NT2/D1 (cell line): Measurements from ENCODE around the gene PRADC1.
"Not testable (repeated sequence)": the region's sequence is repeated elsewhere in the genome, so short reads cannot be mapped to it uniquely, and the experiment has no call there.

Experiments
- DNase-seq: peaks from one replicate; pipeline ENCODE4 v3.0.0-alpha.2; 2011; ENCODE audit warnings: low read depth, low spot score
- H3K27me3 ChIP-seq: 2 replicates; pipeline ENCODE4 v1.6.0; 2011; ENCODE audit warnings: mild to moderate bottlenecking; ENCODE audit not compliant: insufficient read length, insufficient read depth
- H3K36me3 ChIP-seq: 2 replicates; pipeline ENCODE4 v1.6.1; 2011; ENCODE audit warnings: mild to moderate bottlenecking, low read length, mixed read lengths; ENCODE audit not compliant: insufficient read depth, insufficient read length
- H3K4me1 ChIP-seq: 2 replicates; pipeline ENCODE4 v1.5.1; 2011; ENCODE audit not compliant: insufficient read depth, insufficient read length
- H3K4me3 ChIP-seq: 2 replicates; pipeline ENCODE4 v1.5.1; 2011; ENCODE audit warnings: low read depth; ENCODE audit not compliant: insufficient read length
- H3K9ac ChIP-seq: 2 replicates; pipeline ENCODE4 v1.6.0; 2011; ENCODE audit warnings: low read depth; ENCODE audit not compliant: insufficient read length
- H3K9me3 ChIP-seq: 2 replicates; pipeline ENCODE4 v1.5.1; 2011; ENCODE audit warnings: mild to moderate bottlenecking, low read length; ENCODE audit not compliant: insufficient read depth
- SUZ12 ChIP-seq: IDR thresholded peaks from 2 replicates; pipeline ENCODE4 v1.6.1; 2011; ENCODE audit not compliant: insufficient read length, insufficient read depth; ENCODE audit errors: extremely low read depth
- YY1 ChIP-seq: IDR thresholded peaks from 2 replicates; pipeline ENCODE4 v1.6.1; 2011; ENCODE audit not compliant: insufficient read length, insufficient read depth
- ZNF274 ChIP-seq: IDR thresholded peaks from 2 replicates; pipeline ENCODE4 v1.6.1; 2011; ENCODE audit warnings: mild to moderate bottlenecking, low read depth, low read length

The PRADC1 gene

DNA sequence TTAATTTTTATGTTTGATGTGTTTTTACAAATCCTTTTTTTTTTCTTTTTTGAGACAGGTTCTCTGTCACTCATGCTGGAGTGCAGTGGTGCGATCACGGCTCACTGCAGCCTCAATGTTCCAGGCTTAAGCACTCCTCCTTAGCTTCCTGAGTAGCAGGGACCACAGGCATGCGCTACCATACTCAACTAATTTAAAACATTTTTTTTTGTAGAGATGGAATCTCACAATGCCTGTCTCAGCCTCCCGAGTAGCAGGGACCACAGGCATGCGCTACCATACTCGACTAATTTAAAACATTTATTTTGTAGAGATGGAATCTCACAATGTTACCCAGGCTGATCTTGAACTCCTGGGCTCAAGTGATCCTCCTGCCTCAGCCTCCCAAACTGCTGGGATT is 27.4 kb downstream of the PRADC1 start:
- Histone ChIP-seq H3K36me3 (no peaks in the 10 kb centered on the region), H3K9me3 (no peaks in the 10 kb centered on the region), H3K9ac (no peak overlapping the region), H3K27me3 (peaks cover 33% of the 10 kb centered on the region), H3K4me3 (no peak overlapping the region), H3K4me1 (no peaks in the 10 kb centered on the region)
- TF ChIP-seq SUZ12 (no peak), ZNF274 (no peak), YY1 (no peak)
- no peak for DNase-seq

DNA sequence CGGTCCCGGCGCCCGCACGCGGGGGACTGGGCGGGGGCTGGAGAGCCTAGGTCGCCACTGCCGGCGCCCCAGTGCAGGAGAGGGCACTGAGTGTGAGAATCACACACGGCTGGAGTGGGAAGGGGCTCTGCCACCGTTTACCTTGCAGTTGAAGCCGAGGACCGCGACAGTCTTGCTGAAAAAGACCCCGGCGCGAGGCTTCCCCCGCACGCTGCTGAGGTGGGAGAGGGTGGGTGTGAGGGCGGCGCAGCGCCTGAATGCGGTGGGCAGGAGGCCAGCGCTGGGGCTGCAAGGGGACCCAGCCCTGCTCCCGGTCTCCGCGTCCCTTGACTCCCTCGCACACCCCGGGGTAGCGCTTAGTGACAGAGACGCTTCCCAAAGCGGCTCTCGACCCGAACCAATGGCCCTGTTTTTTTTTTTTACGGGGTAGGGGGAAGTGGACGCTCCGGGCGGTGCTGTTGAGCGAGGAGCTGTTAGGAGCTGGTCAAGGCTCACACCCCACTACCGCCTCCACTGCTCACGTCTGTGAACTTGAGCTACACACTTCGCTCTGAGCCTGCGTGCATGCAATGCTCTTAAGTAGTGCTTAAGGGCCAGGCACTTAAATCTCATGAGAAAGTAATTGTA is 29.9 kb downstream of the PRADC1 start:
- Histone ChIP-seq H3K4me3 (peak overlapping the region; percentile 42), H3K27me3 (peaks cover 35% of the 10 kb centered on the region), H3K9ac (peak overlapping the region; percentile 61), H3K9me3 (no peaks in the 10 kb centered on the region), H3K4me1 (no peaks in the 10 kb centered on the region), H3K36me3 (no peaks in the 10 kb centered on the region)
- TF ChIP-seq YY1 (no peak), SUZ12 (no peak), ZNF274 (no peak)
- DNase-seq = no peak

DNA sequence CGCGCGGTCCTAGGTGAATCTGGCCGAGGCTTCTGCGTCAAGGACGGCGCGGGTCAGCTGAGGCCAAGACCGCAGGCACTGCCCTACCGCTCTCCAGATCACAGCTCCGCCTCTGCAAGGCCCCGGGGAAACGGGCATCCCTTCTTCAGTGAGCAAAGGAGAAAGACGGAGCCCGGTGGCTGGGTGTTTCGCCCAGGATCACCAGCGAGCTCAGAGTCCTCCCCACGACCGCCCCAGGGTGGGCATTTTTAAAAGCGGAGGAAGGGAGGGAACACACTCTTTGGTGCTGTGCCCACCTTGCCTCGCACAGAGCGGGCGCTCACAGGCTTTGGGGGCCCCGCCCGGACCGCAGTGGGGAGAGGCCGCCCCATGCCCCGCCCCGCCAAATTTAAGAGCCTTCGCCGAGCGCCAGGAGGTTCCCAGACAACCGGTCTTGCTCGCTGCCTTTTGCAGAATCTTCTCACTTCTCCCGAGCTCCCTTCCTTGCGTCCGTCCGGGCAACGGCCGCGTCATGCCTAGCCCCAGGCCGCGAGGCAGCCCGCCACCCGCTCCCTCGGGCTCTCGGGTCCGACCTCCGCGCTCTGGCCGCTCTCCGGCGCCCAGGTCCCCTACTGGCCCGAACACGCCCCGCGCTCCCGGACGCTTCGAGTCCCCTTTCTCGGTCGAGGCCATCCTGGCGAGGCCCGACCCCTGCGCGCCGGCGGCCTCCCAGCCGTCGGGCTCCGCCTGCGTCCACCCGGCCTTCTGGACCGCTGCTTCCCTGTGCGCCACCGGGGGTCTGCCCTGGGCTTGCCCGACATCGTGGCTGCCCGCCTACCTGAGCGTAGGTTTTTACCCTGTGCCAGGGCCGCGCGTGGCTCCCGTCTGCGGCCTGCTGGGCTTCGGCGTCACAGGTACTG is 30.6 kb downstream of the PRADC1 start, which contains the start of gene NOTO:
NOTO (plus strand) TSS at position 419 of the 899 bp plus-strand sequence; CDS start at position 512, 93 bp downstream.
- Histone ChIP-seq H3K36me3 (no peaks in the 10 kb centered on the region), H3K4me3 (peak within 1 kb of the TSS; percentile 42)
- DNase-seq = no peak

DNA sequence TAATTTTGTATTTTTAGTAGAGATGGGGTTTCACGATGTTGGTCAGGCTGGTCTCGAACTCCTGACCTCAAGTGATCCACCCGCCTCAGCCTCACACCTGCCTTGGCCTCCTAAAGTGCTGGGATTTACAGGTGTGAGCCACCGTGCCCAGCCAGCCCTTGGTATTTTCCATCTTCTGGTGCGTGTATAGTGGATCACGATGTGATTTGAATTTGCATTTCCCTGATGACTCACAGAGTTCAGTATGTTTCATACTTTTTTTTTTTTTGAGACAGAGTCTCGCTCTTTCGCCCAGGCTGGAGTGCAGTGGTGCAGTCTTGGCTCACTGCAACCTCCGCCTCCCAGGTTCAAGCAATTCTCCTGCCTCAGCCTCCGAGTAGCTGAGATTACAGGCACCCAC is 32.8 kb downstream of the PRADC1 start:
- H3K9me3 ChIP-seq, H3K4me3 ChIP-seq, H3K36me3 ChIP-seq, H3K4me1 ChIP-seq, DNase-seq, H3K9ac ChIP-seq: not testable (repeated sequence)
- H3K27me3 ChIP-seq = peaks cover 43% of the 10 kb centered on the region

More for the DNA sequence above, 30.6 kb downstream of the PRADC1 start, which contains the start of gene NOTO:
- TF ChIP-seq YY1 (no peak), SUZ12 (peak; percentile 59)
- Histone ChIP-seq H3K9me3 (no peaks in the 10 kb centered on the region), H3K27me3 (peaks cover 39% of the 10 kb centered on the region), H3K9ac (peak within 1 kb of the TSS; percentile 61), H3K4me1 (no peaks in the 10 kb centered on the region)

DNA sequence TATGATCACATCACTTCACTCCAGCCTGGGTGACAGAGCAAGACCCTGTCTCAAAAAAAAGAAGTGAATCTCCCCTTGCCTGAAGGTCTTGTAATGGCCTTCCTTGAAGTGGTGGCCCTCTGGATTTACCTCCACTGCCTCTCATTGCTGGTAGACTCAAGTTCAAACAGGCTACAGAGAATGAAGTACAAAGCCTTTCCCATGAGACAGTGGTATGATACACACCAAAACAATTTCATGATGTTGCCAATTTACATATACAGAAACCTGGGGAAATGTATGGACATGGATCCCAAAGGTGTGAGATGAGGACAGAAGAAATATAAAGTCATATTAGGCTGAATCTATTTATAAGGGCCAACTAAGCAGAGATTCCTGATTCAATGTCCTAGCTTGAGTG is 35.5 kb downstream of the PRADC1 start:
- no peaks in the 10 kb centered on the region for H3K9me3 ChIP-seq
- no peak for DNase-seq
- no peak overlapping the region for H3K9ac ChIP-seq
- H3K36me3 ChIP-seq = no peaks in the 10 kb centered on the region
- H3K4me1 ChIP-seq = no peaks in the 10 kb centered on the region
- peaks cover 26% of the 10 kb centered on the region for H3K27me3 ChIP-seq
- TF ChIP-seq ZNF274 = no peak
- no peak for TF ChIP-seq SUZ12
- no peak for TF ChIP-seq YY1
- no peak overlapping the region for H3K4me3 ChIP-seq

DNA sequence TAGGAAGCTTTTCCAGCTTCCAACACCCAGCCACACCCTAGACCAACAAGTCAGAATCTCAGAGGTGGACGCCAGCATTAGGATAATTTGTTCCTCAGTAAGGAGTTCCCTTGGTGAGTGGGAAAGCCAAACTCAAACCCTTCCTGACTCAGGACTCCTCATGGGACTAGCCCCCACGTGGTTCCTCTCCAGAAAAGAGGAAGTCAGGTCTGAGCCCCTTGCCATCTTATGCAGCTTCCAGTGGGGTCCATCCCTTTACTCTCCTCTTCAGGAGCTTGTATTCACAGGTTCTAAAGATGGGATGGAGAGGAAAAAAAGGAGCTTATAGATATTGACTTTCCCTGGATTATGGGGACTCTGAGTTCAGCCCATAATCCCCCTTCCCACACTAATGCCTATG is 45.5 kb downstream of the PRADC1 start:
- TF ChIP-seq YY1 (no peak), SUZ12 (no peak), ZNF274 (no peak)
- no peak overlapping the region for H3K9ac ChIP-seq
- H3K36me3 ChIP-seq = no peaks in the 10 kb centered on the region
- H3K4me3 ChIP-seq = no peak overlapping the region
- H3K4me1 ChIP-seq = no peaks in the 10 kb centered on the region
- H3K9me3 ChIP-seq = peaks cover 8% of the 10 kb centered on the region; the same call in 1 of the 2 replicates
- DNase-seq = no peak
- H3K27me3 ChIP-seq = peaks cover 16% of the 10 kb centered on the region

DNA sequence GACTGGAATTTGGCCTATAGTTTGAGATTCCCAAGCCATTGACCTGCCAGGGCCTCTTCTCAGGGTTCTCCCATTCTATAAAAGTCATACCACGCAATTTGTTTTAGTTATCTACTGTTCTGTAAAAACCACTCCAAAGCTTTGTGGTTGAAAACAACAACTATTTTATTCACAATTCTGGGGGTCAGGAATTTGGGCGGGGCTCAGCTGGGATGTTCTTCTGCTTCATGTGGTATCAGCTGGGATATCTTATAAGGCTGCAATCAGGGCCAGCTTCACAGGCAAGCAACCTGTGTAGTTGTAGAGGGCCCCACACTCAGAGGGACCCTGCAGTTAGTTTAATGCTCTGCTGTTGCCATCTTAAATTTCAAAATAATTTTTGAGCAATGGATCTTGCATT is 47.1 kb downstream of the PRADC1 start:
- no peak for DNase-seq
- Histone ChIP-seq H3K27me3 (peaks cover 16% of the 10 kb centered on the region), H3K4me1 (no peaks in the 10 kb centered on the region), H3K36me3 (no peaks in the 10 kb centered on the region), H3K4me3 (no peak overlapping the region), H3K9me3 (peaks cover 8% of the 10 kb centered on the region; the same call in 1 of the 2 replicates), H3K9ac (no peak overlapping the region)
- TF ChIP-seq YY1 (no peak), SUZ12 (no peak)
